ENCODE data around the gene NAA10. TPM values are rescaled to one million over a fixed set of nuclear protein-coding genes. Genes with fewer than 3 reads are reported as not detected.

Gene NAA10
- total and polyA plus RNA-seq, 4 donors: 33.1 to 146 (median 104) TPM

GRCh38 chrX:153931151-153931550, 3.7 kb downstream of the NAA10 start:
- Histone ChIP-seq H3K27ac (ENCODE audit: low read depth in 1 of 2, low read length in 1 of 2) (no peak overlapping the region), H3K9ac (ENCODE audit: insufficient read depth in 1 of 2, low read length in 2 of 2) (no peak overlapping the region), H3K36me3 (ENCODE audit: control insufficient read depth in 4 of 4, insufficient read depth in 4 of 4, low read length in 4 of 4) (peaks cover 0 to 11% (median 4%) of the 10 kb centered on the region in 4 donors), H3K4me3 (no peak overlapping the region), H3K9me3 (ENCODE audit: control insufficient read depth in 4 of 4, insufficient read depth in 3 of 4, low read length in 3 of 4) (peaks cover 0 to 3% (median 0%) of the 10 kb centered on the region in 4 donors), H3K27me3 (ENCODE audit: control insufficient read depth in 3 of 3, insufficient read depth in 3 of 3, low read length in 2 of 3) (no peaks in the 10 kb centered on the region), H3K4me1 (ENCODE audit: control insufficient read depth in 5 of 5, insufficient read depth in 5 of 5, low read length in 5 of 5) (peaks cover 0 to 24% (median 0%) of the 10 kb centered on the region in 5 donors)
- no peak for TF ChIP-seq CTCF (IDR thresholded peaks at IDR 0.05; ENCODE audit: control extremely low read depth, extremely low read depth)
- ATAC-seq (ENCODE audit: insufficient read depth, low FRiP score): no peak
- no peak for DNase-seq
- 91 to 96% methylated on average over 3 to 8 of the region's 8 CpGs for WGBS, 2 donors

- Histone ChIP-seq H3K36me3 (ENCODE audit: control insufficient read depth in 4 of 4, insufficient read depth in 4 of 4, low read length in 4 of 4) (peaks cover 0 to 11% (median 4%) of the 10 kb centered on the region in 4 donors), H3K9me3 (ENCODE audit: control insufficient read depth in 4 of 4, insufficient read depth in 3 of 4, low read length in 3 of 4) (peaks cover 0 to 3% (median 0%) of the 10 kb centered on the region in 4 donors), H3K27ac (ENCODE audit: low read depth in 1 of 2, low read length in 1 of 2) (no peak overlapping the region), H3K27me3 (ENCODE audit: control insufficient read depth in 3 of 3, insufficient read depth in 3 of 3, low read length in 2 of 3) (no peaks in the 10 kb centered on the region), H3K4me1 (ENCODE audit: control insufficient read depth in 5 of 5, insufficient read depth in 5 of 5, low read length in 5 of 5) (peaks cover 0 to 27% (median 0%) of the 10 kb centered on the region in 5 donors), H3K9ac (ENCODE audit: insufficient read depth in 1 of 2, low read length in 2 of 2) (no peak overlapping the region), H3K4me3 (no peak overlapping the region)
- 89 to 93% methylated on average over 22 to 31 of the region's 31 CpGs for WGBS, 2 donors
- ATAC-seq (ENCODE audit: insufficient read depth, low FRiP score): no peak
- DNase-seq: no peak
- no peak for TF ChIP-seq CTCF (IDR thresholded peaks at IDR 0.05; ENCODE audit: control extremely low read depth, extremely low read depth)
Observed at GRCh38 chrX:153930011-153930910, 4.6 kb downstream of the NAA10 start.

- peaks cover 0 to 3% (median 0%) of the 10 kb centered on the region in 4 donors for H3K9me3 ChIP-seq (ENCODE audit: control insufficient read depth in 4 of 4, insufficient read depth in 3 of 4, low read length in 3 of 4)
- H3K4me3 ChIP-seq: no peak overlapping the region
- H3K4me1 ChIP-seq (ENCODE audit: control insufficient read depth in 5 of 5, insufficient read depth in 5 of 5, low read length in 5 of 5): peaks cover 0 to 30% (median 4%) of the 10 kb centered on the region in 5 donors
- DNase-seq: no peak
- H3K27ac ChIP-seq (ENCODE audit: low read depth in 1 of 2, low read length in 1 of 2): peak overlapping the region in 1 of 2 donors; percentile 3
- no peak for ATAC-seq (ENCODE audit: insufficient read depth, low FRiP score)
- no peak for TF ChIP-seq CTCF (IDR thresholded peaks at IDR 0.05; ENCODE audit: control extremely low read depth, extremely low read depth)
- H3K36me3 ChIP-seq (ENCODE audit: control insufficient read depth in 4 of 4, insufficient read depth in 4 of 4, low read length in 4 of 4): peaks cover 0 to 11% (median 4%) of the 10 kb centered on the region in 4 donors
- no peak overlapping the region for H3K9ac ChIP-seq (ENCODE audit: insufficient read depth in 1 of 2, low read length in 2 of 2)
- no peaks in the 10 kb centered on the region for H3K27me3 ChIP-seq (ENCODE audit: control insufficient read depth in 3 of 3, insufficient read depth in 3 of 3, low read length in 2 of 3)
- WGBS, 2 donors: 64 to 77% methylated on average over 10 of the region's 10 CpGs
Observed at GRCh38 chrX:153929576-153929975, 5.3 kb downstream of the NAA10 start.

All from lung (tissue), 12 donors.